Right lobe of liver (tissue), 6 donors: ENCODE results near the gene GNAL. TPM values are rescaled to one million over a fixed set of nuclear protein-coding genes. Genes with fewer than 3 reads are reported as not detected.

Experiments
- ATAC-seq, 4 donors: fragments of 200-7000 bp; cut with Tn5 transposase; one replicate each; pipeline ENCODE4 v1.9.1; 2020; ENCODE audit warnings: mild to moderate bottlenecking in 4 of 4, moderate library complexity in 4 of 4
- DNase-seq, 3 donors: peaks; one replicate each; pipeline ENCODE4 v3.0.0-alpha.2; 2020
- H3K27ac ChIP-seq, 3 donors: fragments of 200-600 bp; one replicate each; pipeline ENCODE4 v1.8.0; 2022
- H3K27me3 ChIP-seq, 2 donors: fragments of 200-600 bp; one replicate each; pipeline ENCODE4 v1.8.0; 2022
- H3K36me3 ChIP-seq, 4 donors: fragments of 200-600 bp; sonication (generic) in 1 of 4; one replicate each; pipeline versions ENCODE4 v1.5.1 to v1.8.0; 2017 to 2022; ENCODE audit warnings: control low read depth in 1 of 4
- H3K4me1 ChIP-seq, 4 donors: fragments of 200-600 bp; sonication (generic) in 1 of 4; one replicate each; pipeline versions ENCODE4 v1.5.1 to v1.8.0; 2017 to 2022; ENCODE audit warnings: control low read depth in 1 of 4
- H3K4me3 ChIP-seq, 3 donors: fragments of 200-600 bp; one replicate each; pipeline ENCODE4 v1.8.0; 2022
- H3K9me3 ChIP-seq, 4 donors: fragments of 200-600 bp; sonication (generic) in 1 of 4; one replicate each; pipeline versions ENCODE4 v1.5.1 to v1.8.0; 2017 to 2022; ENCODE audit warnings: control low read depth in 1 of 4
- POLR2A ChIP-seq: fragments of 450-650 bp; IDR thresholded peaks from one replicate; pipeline ENCODE4 v1.6.1; 2017; ENCODE audit warnings: antibody characterized with exemption, mild to moderate bottlenecking
- WGBS: methylation state at CpG from one replicate; pipeline ENCODE4 v1.1.6; 2018; ENCODE audit warnings: low coverage, low lambda C conversion rate; ENCODE audit not compliant: insufficient coverage; ENCODE audit errors: missing lambda C conversion rate; 5-methylcytosine and 5-hydroxymethylcytosine counted together
- intact Hi-C, 2 donors: fragments of 100-400 bp; cut with DNase I; formaldehyde crosslinking; loops; one replicate each; pipeline versions ENCODE4 v1.11.2 to v1.14.1; 2022
- total RNA-seq, 6 experiments: library from RNA; depleted of rRNA in 2 of 6; stranded (reverse); fragments of >200 nt in 2 of 6; fragmentation: NEBNext Ultra II Directional in 3 of 6; extraction: Animal tissue kit (Norgen Biotek cat#: 25700) in 3 of 6; gene quantifications; one replicate each; pipeline versions ENCODE4 v1.1.0 to v1.2.4, GENCODE V29; 2016 to 2023
- TF ChIP-seq, protein P1 (sequence below), 4 donors: fragments of 200-600 bp in 3 of 4; fragments of 450-650 bp in 1 of 4; IDR thresholded peaks; one replicate each; pipeline versions ENCODE4 v1.5.1 to v1.8.0; 2016 to 2022; ENCODE audit warnings: antibody characterized with exemption in 4 of 4, mild to moderate bottlenecking in 2 of 4
- donor health status: DM: no; HTN: yes; CAD: no.
- donor health status: DM: no; HTN: no; CAD: no.
- donor health status: DM: no; HTN: no; CAD: no.
- donor health status: DM: no; HTN: yes; CAD: no.
- donor health status: DM: no; HTN: yes; CAD: no.

GNAL gene
- total RNA-seq, 6 experiments from 2014 or later: 0.19 to 1.9 (median 1.2) TPM

DNA sequence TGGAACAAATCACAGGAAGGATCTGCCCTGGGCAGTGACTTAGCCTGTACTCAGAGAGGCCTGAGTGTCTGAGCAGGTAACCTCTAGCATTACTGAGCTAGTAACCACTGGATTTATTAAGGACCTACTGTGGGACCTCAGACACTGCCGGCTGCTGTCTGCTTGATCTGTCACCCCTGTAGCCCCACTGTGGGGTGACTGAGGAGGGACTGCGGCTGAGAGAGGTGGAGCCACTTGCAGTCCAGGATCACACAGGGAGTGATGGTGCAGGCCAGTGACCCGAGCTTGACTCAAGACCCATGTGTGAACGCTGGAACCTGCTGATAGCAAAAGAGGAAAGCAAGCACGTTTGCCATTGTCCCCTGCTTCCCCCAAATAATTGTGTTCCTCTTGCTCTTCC lies 177.7 kb downstream of the GNAL start:
- Histone ChIP-seq H3K4me3 (no peak overlapping the region), H3K27me3 (no peaks in the 10 kb centered on the region), H3K36me3 (no peaks in the 10 kb centered on the region), H3K9me3 (no peaks in the 10 kb centered on the region), H3K27ac (no peak overlapping the region), H3K4me1 (no peaks in the 10 kb centered on the region)
- DNase-seq (no peak), ATAC-seq (no peak)
- intact Hi-C loops: no loop called here
- 20% methylated on average over 2 of the region's 5 CpGs for WGBS
- no peak for TF ChIP-seq POLR2A
- TF ChIP-seq, protein P1, sequence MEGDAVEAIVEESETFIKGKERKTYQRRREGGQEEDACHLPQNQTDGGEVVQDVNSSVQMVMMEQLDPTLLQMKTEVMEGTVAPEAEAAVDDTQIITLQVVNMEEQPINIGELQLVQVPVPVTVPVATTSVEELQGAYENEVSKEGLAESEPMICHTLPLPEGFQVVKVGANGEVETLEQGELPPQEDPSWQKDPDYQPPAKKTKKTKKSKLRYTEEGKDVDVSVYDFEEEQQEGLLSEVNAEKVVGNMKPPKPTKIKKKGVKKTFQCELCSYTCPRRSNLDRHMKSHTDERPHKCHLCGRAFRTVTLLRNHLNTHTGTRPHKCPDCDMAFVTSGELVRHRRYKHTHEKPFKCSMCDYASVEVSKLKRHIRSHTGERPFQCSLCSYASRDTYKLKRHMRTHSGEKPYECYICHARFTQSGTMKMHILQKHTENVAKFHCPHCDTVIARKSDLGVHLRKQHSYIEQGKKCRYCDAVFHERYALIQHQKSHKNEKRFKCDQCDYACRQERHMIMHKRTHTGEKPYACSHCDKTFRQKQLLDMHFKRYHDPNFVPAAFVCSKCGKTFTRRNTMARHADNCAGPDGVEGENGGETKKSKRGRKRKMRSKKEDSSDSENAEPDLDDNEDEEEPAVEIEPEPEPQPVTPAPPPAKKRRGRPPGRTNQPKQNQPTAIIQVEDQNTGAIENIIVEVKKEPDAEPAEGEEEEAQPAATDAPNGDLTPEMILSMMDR (IDR thresholded peaks at IDR 0.05): no peak

DNA sequence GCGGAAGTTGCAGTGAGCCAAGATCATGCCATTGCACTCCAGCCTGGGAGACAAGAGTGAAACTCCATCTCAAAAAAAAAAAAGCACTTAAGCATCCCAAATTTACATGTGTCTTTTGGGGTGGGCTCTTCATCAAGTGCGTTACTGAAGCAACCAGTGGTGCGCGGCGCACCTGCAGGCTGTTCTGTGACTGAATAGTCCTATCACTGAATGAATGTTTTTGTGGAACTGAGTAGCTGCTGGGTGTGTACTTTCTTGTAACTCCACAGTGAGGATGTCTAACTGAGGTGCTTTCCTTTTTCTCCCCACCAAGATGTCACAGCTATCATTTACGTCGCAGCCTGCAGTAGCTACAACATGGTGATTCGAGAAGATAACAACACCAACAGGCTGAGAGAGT lies 179.2 kb downstream of the GNAL start:
- Histone ChIP-seq H3K4me1 (no peaks in the 10 kb centered on the region), H3K9me3 (no peaks in the 10 kb centered on the region), H3K36me3 (no peaks in the 10 kb centered on the region), H3K27ac (no peak overlapping the region), H3K4me3 (no peak overlapping the region), H3K27me3 (no peaks in the 10 kb centered on the region)
- intact Hi-C loops: no loop called here
- TF ChIP-seq, protein P1 (IDR thresholded peaks at IDR 0.05): no peak
- no peak for TF ChIP-seq POLR2A
- 81% methylated on average over 2 of the region's 8 CpGs for WGBS
- ATAC-seq: no peak
- DNase-seq: no peak

DNA sequence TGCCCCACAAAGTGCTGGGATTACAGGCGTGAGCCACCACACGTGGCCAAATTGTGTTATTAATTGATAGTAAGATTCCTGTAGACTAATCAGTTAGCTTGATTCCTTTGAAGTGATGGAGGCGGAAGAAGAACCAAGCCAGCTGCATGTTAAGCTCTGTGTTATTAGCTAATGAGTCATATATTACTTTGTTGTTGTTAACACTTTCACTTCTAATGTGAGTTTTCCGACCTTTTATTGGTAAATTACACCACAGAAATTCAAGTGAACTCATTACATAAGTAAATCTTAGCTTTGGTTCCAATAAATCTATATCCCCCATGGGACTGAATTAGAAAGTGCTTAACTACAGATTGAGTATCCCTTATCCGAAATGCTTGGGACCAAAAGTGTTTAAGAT lies 182.4 kb downstream of the GNAL start:
- intact Hi-C loops: loop anchor here in 1 of 2 donors (5.0 kb wide), 1 partner anchor 139 kb away; no protein-coding TSS in a partner anchor

GRCh38 chr18:11872479-11873136 lies 183.5 kb downstream of the GNAL start:
- H3K4me1 ChIP-seq: no peaks in the 10 kb centered on the region
- no peaks in the 10 kb centered on the region for H3K9me3 ChIP-seq
- intact Hi-C loops: loop anchor here in 1 of 2 donors (5.0 kb wide), 1 partner anchor 140 kb away; no protein-coding TSS in a partner anchor
- DNase-seq (peak in 2 of 3 donors; percentile 51 to 53), ATAC-seq (peak; percentile 82 to 95 (median 87))
- no peaks in the 10 kb centered on the region for H3K36me3 ChIP-seq
- H3K4me3 ChIP-seq: no peak overlapping the region
- 53% methylated on average over 11 of the region's 13 CpGs for WGBS
- H3K27me3 ChIP-seq: no peaks in the 10 kb centered on the region
- no peak overlapping the region for H3K27ac ChIP-seq
- no peak for TF ChIP-seq POLR2A
- TF ChIP-seq, protein P1 (IDR thresholded peaks at IDR 0.05): peak; percentile 44 to 56 (median 46)

More for the DNA sequence above, 182.4 kb downstream of the GNAL start:
- H3K9me3 ChIP-seq: no peaks in the 10 kb centered on the region
- H3K4me1 ChIP-seq: no peaks in the 10 kb centered on the region
- no peak overlapping the region for H3K4me3 ChIP-seq
- DNase-seq: no peak
- TF ChIP-seq POLR2A: no peak
- TF ChIP-seq, protein P1 (IDR thresholded peaks at IDR 0.05): no peak
- no peak overlapping the region for H3K27ac ChIP-seq
- no peaks in the 10 kb centered on the region for H3K36me3 ChIP-seq
- whole genome bisulfite sequencing: 38% methylated on average over 5 of the region's 5 CpGs
- no peak for ATAC-seq
- no peaks in the 10 kb centered on the region for H3K27me3 ChIP-seq
